H7 (cell line): ENCODE measurements around the gene ARHGEF6. TPM values are rescaled to one million over a fixed set of nuclear protein-coding genes. Genes with fewer than 3 reads are reported as not detected.

ENCODE experiments used
- DNase-seq: peaks from one replicate; pipeline ENCODE4 v3.0.0; 2012
- H3K27me3 ChIP-seq: 2 replicates; pipeline ENCODE4 v1.6.0; 2011; ENCODE audit warnings: mild to moderate bottlenecking, low read length; ENCODE audit not compliant: control insufficient read depth, insufficient read depth
- H3K36me3 ChIP-seq: replicated peaks from 2 replicates; pipeline ENCODE4 v1.5.1; 2011; ENCODE audit warnings: low read length; ENCODE audit not compliant: control insufficient read depth, insufficient read depth
- H3K4me3 ChIP-seq: 2 replicates; pipeline ENCODE4 v1.5.1; 2011; ENCODE audit warnings: low read depth, mild to moderate bottlenecking, control low read depth, low read length, moderate library complexity; ENCODE audit not compliant: insufficient read depth
- total RNA-seq: library from RNA; depleted of rRNA; stranded (reverse); fragments of >200 nt; shearing (Covaris generic); gene quantifications from 2 replicates; pipeline ENCODE4 v1.2.3, GENCODE V29; 2014

Gene ARHGEF6
- total RNA-seq, 1 experiment from 2014 or later: 12.4 TPM

- H3K27me3 ChIP-seq: no peaks in the 10 kb centered on the region
- no peak overlapping the region for H3K4me3 ChIP-seq
- H3K36me3 ChIP-seq: no peaks in the 10 kb centered on the region
These were observed 114.6 kb downstream of the ARHGEF6 start for GRCh38 chrX:136666088-136666487.

GRCh38 chrX:136665258-136665900 lies 115.4 kb downstream of the ARHGEF6 start:
- no peak for DNase-seq
- Histone ChIP-seq H3K36me3 (no peaks in the 10 kb centered on the region), H3K4me3 (no peak overlapping the region), H3K27me3 (no peaks in the 10 kb centered on the region)

More at GRCh38 chrX:136666088-136666487, 114.6 kb downstream of the ARHGEF6 start:
- DNase-seq: no peak

GRCh38 chrX:136662976-136663375 lies 117.8 kb downstream of the ARHGEF6 start:
- H3K36me3 ChIP-seq: no peaks in the 10 kb centered on the region
- no peak for DNase-seq
- no peaks in the 10 kb centered on the region for H3K27me3 ChIP-seq
- no peak overlapping the region for H3K4me3 ChIP-seq

- H3K4me3 ChIP-seq: no peak overlapping the region
- no peaks in the 10 kb centered on the region for H3K36me3 ChIP-seq
- DNase-seq: no peak
- no peaks in the 10 kb centered on the region for H3K27me3 ChIP-seq
These were observed 118.6 kb downstream of the ARHGEF6 start for GRCh38 chrX:136662104-136662503.

- Histone ChIP-seq H3K27me3 (no peaks in the 10 kb centered on the region), H3K4me3 (no peak overlapping the region)
- DNase-seq: no peak
These were observed 119.8 kb downstream of the ARHGEF6 start for GRCh38 chrX:136660896-136661295.

GRCh38 chrX:136659174-136659573 lies 121.6 kb downstream of the ARHGEF6 start:
- no peak for DNase-seq
- Histone ChIP-seq H3K4me3 (no peak overlapping the region), H3K36me3 (no peaks in the 10 kb centered on the region), H3K27me3 (no peaks in the 10 kb centered on the region)

More at GRCh38 chrX:136660896-136661295, 119.8 kb downstream of the ARHGEF6 start:
- no peaks in the 10 kb centered on the region for H3K36me3 ChIP-seq

GRCh38 chrX:136658151-136658550 lies 122.6 kb downstream of the ARHGEF6 start:
- Histone ChIP-seq H3K36me3 (no peaks in the 10 kb centered on the region), H3K4me3 (no peak overlapping the region), H3K27me3 (no peaks in the 10 kb centered on the region)
- DNase-seq: no peak

- Histone ChIP-seq H3K36me3 (no peaks in the 10 kb centered on the region), H3K27me3 (no peaks in the 10 kb centered on the region), H3K4me3 (no peak overlapping the region)
- DNase-seq: no peak
These were observed 124.3 kb downstream of the ARHGEF6 start for GRCh38 chrX:136656361-136656964.

- Histone ChIP-seq H3K4me3 (no peak overlapping the region), H3K36me3 (no peaks in the 10 kb centered on the region), H3K27me3 (no peaks in the 10 kb centered on the region)
- DNase-seq: no peak
These were observed 127.7 kb downstream of the ARHGEF6 start for GRCh38 chrX:136652822-136653723.

- Histone ChIP-seq H3K27me3 (no peaks in the 10 kb centered on the region), H3K4me3 (no peak overlapping the region), H3K36me3 (no peaks in the 10 kb centered on the region)
- no peak for DNase-seq
These were observed 129.9 kb downstream of the ARHGEF6 start for GRCh38 chrX:136650811-136651210.

GRCh38 chrX:136647677-136648360 lies 132.9 kb downstream of the ARHGEF6 start, which contains the start of gene CD40LG:
Gene CD40LG, plus strand, starts transcription at chrX:136648158. Its CDS starts 91 bp downstream, at chrX:136648249.
- Histone ChIP-seq H3K4me3 (no peak within 1 kb of the TSS), H3K27me3 (no peaks in the 10 kb centered on the region), H3K36me3 (no peaks in the 10 kb centered on the region)
- DNase-seq: no peak

GRCh38 chrX:136646602-136647239 lies 134.0 kb downstream of the ARHGEF6 start:
- no peak for DNase-seq
- H3K4me3 ChIP-seq: no peak overlapping the region
- H3K27me3 ChIP-seq: no peaks in the 10 kb centered on the region
- no peaks in the 10 kb centered on the region for H3K36me3 ChIP-seq

GRCh38 chrX:136643243-136643642 lies 137.5 kb downstream of the ARHGEF6 start:
- H3K36me3 ChIP-seq: no peaks in the 10 kb centered on the region
- H3K27me3 ChIP-seq: no peaks in the 10 kb centered on the region
- DNase-seq: no peak
- H3K4me3 ChIP-seq: no peak overlapping the region
